ENCODE data around the gene KIAA0930. TPM values are rescaled to one million over a fixed set of nuclear protein-coding genes. Genes with fewer than 3 reads are reported as not detected.
A peak's percentile ranks its signal among the peaks of the same experiment; 100 is the strongest.

The KIAA0930 gene
- total and polyA plus RNA-seq, 2 of the 4 experiments (the other 2 are of a cell fraction), result 25.3 to 34.1 TPM

GRCh38 chr22:45239681-45240051 lies 1.0 kb downstream of the KIAA0930 start (continued):
- TF ChIP-seq MXI1 (IDR thresholded peaks at IDR 0.05; ENCODE audit: borderline replicate concordance, low read depth, low read length) (no peak), BHLHE40 (IDR thresholded peaks at IDR 0.05; ENCODE audit: low read depth, low read length) (no peak), SMC3 (IDR thresholded peaks at IDR 0.05; ENCODE audit: low read depth, low read length) (no peak)

GRCh38 chr22:45238957-45239680 lies 1.6 kb downstream of the KIAA0930 start:
- Histone ChIP-seq H3K9me3 (ENCODE audit: control insufficient read depth, insufficient read depth, low read length) (no peaks in the 10 kb centered on the region), H3K14ac (replicated peaks; ENCODE audit: low read depth, low read length) (no peak overlapping the region), H3K4me1 (ENCODE audit: control insufficient read depth, insufficient read depth, low read length) (peaks cover 3% of the 10 kb centered on the region; the same call in 1 of the 2 replicates), H2BK20ac (ENCODE audit: low read depth, low read length) (no peak overlapping the region), H3K79me1 (ENCODE audit: low read depth in 1 of 2, low read length in 2 of 2) (peaks cover 23 to 47% of the 10 kb centered on the region in 2 experiments), H4K20me1 (ENCODE audit: insufficient read depth, low read length) (peaks cover 57% of the 10 kb centered on the region), H4K5ac (ENCODE audit: low read depth, low read length) (no peak overlapping the region), H4K8ac (ENCODE audit: low read depth in 2 of 2, low read length in 2 of 2) (no peak overlapping the region), H2BK120ac (ENCODE audit: low read depth, low read length) (no peak overlapping the region), H2BK5ac (ENCODE audit: low read depth, low read length, poor library complexity, severe bottlenecking) (no peak overlapping the region), H3K23ac (ENCODE audit: low read depth, low read length) (no peak overlapping the region), H3K27me3 (ENCODE audit: control insufficient read depth, insufficient read depth, low read length) (no peaks in the 10 kb centered on the region), H3K36me3 (ENCODE audit: control insufficient read depth, insufficient read depth, low read length) (peaks cover 4% of the 10 kb centered on the region; the same call in 1 of the 2 replicates), H3K4me2 (ENCODE audit: low read depth, low read length) (peak overlapping the region; percentile 93; the same call in 1 of the 2 replicates), H3K9me1 (ENCODE audit: insufficient read depth, low read length) (peaks cover 8% of the 10 kb centered on the region; the same call in 1 of the 2 replicates), H3K18ac (ENCODE audit: low read depth, low read length) (no peak overlapping the region), H2BK15ac (ENCODE audit: low read depth, low read length) (no peak overlapping the region), H3K9ac (ENCODE audit: low read depth, low read length) (no peak overlapping the region), H2AK5ac (ENCODE audit: low read depth, low read length) (0 out of 2 replicates have a peak overlapping the region, but pooled peaks have one; percentile 23), H3K4me3 (ENCODE audit: insufficient read depth, low read depth, low read length) (no peak overlapping the region), H3K4ac (ENCODE audit: low read depth, low read length) (no peak overlapping the region), H3K27ac (ENCODE audit: insufficient read depth, low read length) (no peak overlapping the region), H2AK9ac (replicated peaks; ENCODE audit: low read depth, low read length, poor library complexity) (no peak overlapping the region), H3K56ac (ENCODE audit: extremely low read depth, insufficient read depth, low read length) (no peak overlapping the region), H4K91ac (ENCODE audit: insufficient read depth, low read depth, low read length) (no peak overlapping the region), H2AFZ (replicated peaks; ENCODE audit: low read length, poor library complexity) (peak overlapping the region; percentile 13)
- BruUV-seq (replicated peaks), result no TSS peak
- intact Hi-C loops (cut with micrococcal nuclease) (no loop called here), dilution Hi-C loops (cut with HindIII; ENCODE audit: low sequenced_read_pairs, unreplicated experiment) (no loop called here), in situ Hi-C loops (cut with MboI; ENCODE audit: low sequenced_read_pairs) (no loop called here)
- POLR2A ChIA-PET (ENCODE audit: unreplicated experiment), result no interaction called here
- 53% methylated on average over 3 of the region's 6 CpGs; no CpG with 5 or more reads in 1 of the 2 experiments for WGBS, 2 experiments (ENCODE audit: extremely low coverage in 2 of 2, insufficient read length in 1 of 2)
- DNase-seq (no peak), ATAC-seq (ENCODE audit: low read depth) (no peak)
- CTCF ChIA-PET, result no interaction called here
- TF ChIP-seq SMC3 (IDR thresholded peaks at IDR 0.05; ENCODE audit: low read depth, low read length) (no peak), MAZ (IDR thresholded peaks at IDR 0.05; ENCODE audit: borderline replicate concordance, low read depth, low read length) (no peak), ELK1 (IDR thresholded peaks at IDR 0.05; ENCODE audit: borderline replicate concordance, low read depth, low read length) (no peak), CHD1 (IDR thresholded peaks at IDR 0.05; ENCODE audit: low read depth, low read length) (no peak), CEBPB (IDR thresholded peaks at IDR 0.05; ENCODE audit: low read depth, low read length) (no peak), MXI1 (IDR thresholded peaks at IDR 0.05; ENCODE audit: borderline replicate concordance, low read depth, low read length) (no peak), RAD21 (IDR thresholded peaks at IDR 0.05; ENCODE audit: low read length) (no peak), RCOR1 (IDR thresholded peaks at IDR 0.05; ENCODE audit: insufficient replicate concordance, low read length) (no peak), FOS (IDR thresholded peaks at IDR 0.05; ENCODE audit: low read depth, low read length) (no peak), BHLHE40 (IDR thresholded peaks at IDR 0.05; ENCODE audit: low read depth, low read length) (no peak), MAFK (IDR thresholded peaks at IDR 0.05; ENCODE audit: low read depth, low read length) (no peak), NFE2L2 (IDR thresholded peaks at IDR 0.05; ENCODE audit: low read depth, low read length) (no peak), POLR2A (IDR thresholded peaks at IDR 0.05; ENCODE audit: low read depth, low read length) (no peak), RFX5 (IDR thresholded peaks at IDR 0.05; ENCODE audit: low read depth, low read length) (no peak)
- TF ChIP-seq, protein P1, sequence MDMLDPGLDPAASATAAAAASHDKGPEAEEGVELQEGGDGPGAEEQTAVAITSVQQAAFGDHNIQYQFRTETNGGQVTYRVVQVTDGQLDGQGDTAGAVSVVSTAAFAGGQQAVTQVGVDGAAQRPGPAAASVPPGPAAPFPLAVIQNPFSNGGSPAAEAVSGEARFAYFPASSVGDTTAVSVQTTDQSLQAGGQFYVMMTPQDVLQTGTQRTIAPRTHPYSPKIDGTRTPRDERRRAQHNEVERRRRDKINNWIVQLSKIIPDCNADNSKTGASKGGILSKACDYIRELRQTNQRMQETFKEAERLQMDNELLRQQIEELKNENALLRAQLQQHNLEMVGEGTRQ (IDR thresholded peaks at IDR 0.05; ENCODE audit: low read depth, low read length), result no peak
